ENCODE measurements around the gene RNF40. TPM values are rescaled to one million over a fixed set of nuclear protein-coding genes. Genes with fewer than 3 reads are reported as not detected.
"Not testable (repeated sequence)": the region's sequence is repeated elsewhere in the genome, so short reads cannot be mapped to it uniquely, and the experiment has no call there.

RNF40 gene
- total and polyA plus RNA-seq, 2 of the 8 experiments (the other 6 are each of a cell fraction or from before 2014, with no cell fraction given): 38.5 to 68.7 TPM

- H3K23ac ChIP-seq (ENCODE audit: insufficient read length); H3K27ac ChIP-seq (ENCODE audit: low read depth, low read length); H3K18ac ChIP-seq (ENCODE audit: extremely low read depth, low read length); FAIRE-seq; H2BK20ac ChIP-seq (ENCODE audit: low read length); H2AFZ ChIP-seq (ENCODE audit: low read length); H2BK5ac ChIP-seq (ENCODE audit: low read depth, low read length); H3K9ac ChIP-seq (replicated peaks in 1 of 4; ENCODE audit: extremely low read depth in 1 of 4, low read depth in 3 of 4, low read length in 3 of 4); H3K14ac ChIP-seq (ENCODE audit: insufficient read length); H3K4me1 ChIP-seq (replicated peaks in 1 of 4; ENCODE audit: control insufficient read depth in 3 of 4, insufficient read depth in 4 of 4, low read length in 3 of 4); H2BK15ac ChIP-seq (ENCODE audit: low read length); H3K79me1 ChIP-seq (ENCODE audit: low read depth, low read length); H4K91ac ChIP-seq (replicated peaks; ENCODE audit: insufficient read length, low read length); H4K8ac ChIP-seq (ENCODE audit: extremely low read depth, insufficient read depth, low read length); H2BK12ac ChIP-seq (ENCODE audit: low read depth, low read length); H3K4ac ChIP-seq (replicated peaks; ENCODE audit: insufficient read length, low read depth, low read length); DNase-seq (ENCODE audit: low read depth in 1 of 2, low spot score in 2 of 2); H3K4me3 ChIP-seq (ENCODE audit: extremely low read depth in 1 of 4, insufficient read depth in 2 of 4, low read depth in 3 of 4, low read length in 4 of 4); H2BK120ac ChIP-seq (replicated peaks; ENCODE audit: low read depth, low read length); H3K4me2 ChIP-seq (ENCODE audit: insufficient read depth in 1 of 2, low read depth in 2 of 2, low read length in 2 of 2); POLR2A ChIA-PET (ENCODE audit: partially characterized antibody); H3K23me2 ChIP-seq (ENCODE audit: low read depth, low read length); H3K79me2 ChIP-seq (ENCODE audit: control insufficient read depth in 1 of 2, insufficient read depth in 2 of 2, low read length in 2 of 2); H2AK5ac ChIP-seq (ENCODE audit: low read depth, low read length); H3K36me3 ChIP-seq (ENCODE audit: control insufficient read depth in 2 of 4, insufficient read depth in 4 of 4, low read length in 3 of 4); H4K5ac ChIP-seq (ENCODE audit: insufficient read length, low read depth, low read length); H3K56ac ChIP-seq (replicated peaks; ENCODE audit: insufficient read length, low read depth, low read length); H3K9me3 ChIP-seq (ENCODE audit: insufficient read depth in 2 of 2, low read depth in 1 of 2, low read length in 1 of 2); H4K20me1 ChIP-seq (replicated peaks in 1 of 2; ENCODE audit: control insufficient read depth in 1 of 2, insufficient read depth in 2 of 2, low read length in 2 of 2): not testable (repeated sequence)
- CTCF ChIA-PET (ENCODE audit: partially characterized antibody): interaction anchor here (0.7 to 1.1 kb wide), 2 partner anchors 12 to 1569 kb away, joined by 3 to 4 read pairs; no protein-coding TSS in a partner anchor
- H3K27me3 ChIP-seq (replicated peaks in 1 of 4; ENCODE audit: control insufficient read depth in 3 of 4, extremely low read depth in 1 of 4, insufficient read depth in 3 of 4, low read length in 3 of 4): peaks cover 0 to 19% (median 10%) of the 10 kb centered on the region in 4 experiments; a peak in 6 of 7 replicates
- WGBS, 2 experiments (ENCODE audit: extremely low coverage in 1 of 2, insufficient coverage in 1 of 2, insufficient read length in 1 of 2, insufficient replicate concordance in 2 of 2, low coverage in 1 of 2, low lambda C conversion rate in 2 of 2, missing lambda C conversion rate in 1 of 2): 81% methylated on average over 3 of the region's 5 CpGs; no CpG with 5 or more reads in 1 of the 2 experiments
Measured at GRCh38 chr16:30808890-30809426, 46.8 kb downstream of the RNF40 start.

GRCh38 chr16:30809675-30810074 is 47.6 kb downstream of the RNF40 start:
- FAIRE-seq; H2BK20ac ChIP-seq (ENCODE audit: low read length); H4K20me1 ChIP-seq (replicated peaks in 1 of 2; ENCODE audit: control insufficient read depth in 1 of 2, insufficient read depth in 2 of 2, low read length in 2 of 2); H3K4me3 ChIP-seq (ENCODE audit: extremely low read depth in 1 of 4, insufficient read depth in 2 of 4, low read depth in 3 of 4, low read length in 4 of 4); H3K56ac ChIP-seq (replicated peaks; ENCODE audit: insufficient read length, low read depth, low read length); H4K91ac ChIP-seq (replicated peaks; ENCODE audit: insufficient read length, low read length); H3K4ac ChIP-seq (replicated peaks; ENCODE audit: insufficient read length, low read depth, low read length); H2AK5ac ChIP-seq (ENCODE audit: low read depth, low read length); H2BK120ac ChIP-seq (replicated peaks; ENCODE audit: low read depth, low read length); H3K23ac ChIP-seq (ENCODE audit: insufficient read length); H2AFZ ChIP-seq (ENCODE audit: low read length); H4K5ac ChIP-seq (ENCODE audit: insufficient read length, low read depth, low read length); H3K27ac ChIP-seq (ENCODE audit: low read depth, low read length); H3K79me2 ChIP-seq (ENCODE audit: control insufficient read depth in 1 of 2, insufficient read depth in 2 of 2, low read length in 2 of 2); H2BK12ac ChIP-seq (ENCODE audit: low read depth, low read length); H3K4me1 ChIP-seq (replicated peaks in 1 of 4; ENCODE audit: control insufficient read depth in 3 of 4, insufficient read depth in 4 of 4, low read length in 3 of 4); H3K18ac ChIP-seq (ENCODE audit: extremely low read depth, low read length); H4K8ac ChIP-seq (ENCODE audit: extremely low read depth, insufficient read depth, low read length); H3K4me2 ChIP-seq (ENCODE audit: insufficient read depth in 1 of 2, low read depth in 2 of 2, low read length in 2 of 2); DNase-seq (ENCODE audit: low read depth in 1 of 2, low spot score in 2 of 2); H3K9ac ChIP-seq (replicated peaks in 1 of 4; ENCODE audit: extremely low read depth in 1 of 4, low read depth in 3 of 4, low read length in 3 of 4); H3K79me1 ChIP-seq (ENCODE audit: low read depth, low read length); H2BK5ac ChIP-seq (ENCODE audit: low read depth, low read length); POLR2A ChIA-PET (ENCODE audit: partially characterized antibody); H3K14ac ChIP-seq (ENCODE audit: insufficient read length); H3K9me3 ChIP-seq (ENCODE audit: insufficient read depth in 2 of 2, low read depth in 1 of 2, low read length in 1 of 2); H3K36me3 ChIP-seq (ENCODE audit: control insufficient read depth in 2 of 4, insufficient read depth in 4 of 4, low read length in 3 of 4); H3K23me2 ChIP-seq (ENCODE audit: low read depth, low read length); H2BK15ac ChIP-seq (ENCODE audit: low read length): not testable (repeated sequence)
- H3K27me3 ChIP-seq (replicated peaks in 1 of 4; ENCODE audit: control insufficient read depth in 3 of 4, extremely low read depth in 1 of 4, insufficient read depth in 3 of 4, low read length in 3 of 4): peaks cover 0 to 19% (median 10%) of the 10 kb centered on the region in 4 experiments; a peak in 6 of 7 replicates
- CTCF ChIA-PET (ENCODE audit: partially characterized antibody): interaction anchor here (0.7 to 1.2 kb wide), 2 partner anchors 12 to 25 kb away, joined by 3 read pairs; no protein-coding TSS in a partner anchor
- 80% methylated on average over 5 of the region's 5 CpGs; no CpG with 5 or more reads in 1 of the 2 experiments for WGBS, 2 experiments (ENCODE audit: extremely low coverage in 1 of 2, insufficient coverage in 1 of 2, insufficient read length in 1 of 2, insufficient replicate concordance in 2 of 2, low coverage in 1 of 2, low lambda C conversion rate in 2 of 2, missing lambda C conversion rate in 1 of 2)

All from H1 (cell line).